GM12873 (cell line): ENCODE results near the gene CUL3.
A peak's percentile ranks its signal among the peaks of the same experiment; 100 is the strongest.

Experiments
- CTCF ChIP-seq: IDR thresholded peaks from 2 replicates; pipeline ENCODE4 v1.5.1; 2012; ENCODE audit warnings: low read depth, mild to moderate bottlenecking, moderate library complexity, low read length, control low read depth; ENCODE audit not compliant: insufficient read depth; ENCODE audit errors: missing control alignments

The CUL3 gene

GRCh38 chr2:224611938-224612337 lies 26.8 kb upstream of the CUL3 start:
- peak; percentile 41 for TF ChIP-seq CTCF

DNA sequence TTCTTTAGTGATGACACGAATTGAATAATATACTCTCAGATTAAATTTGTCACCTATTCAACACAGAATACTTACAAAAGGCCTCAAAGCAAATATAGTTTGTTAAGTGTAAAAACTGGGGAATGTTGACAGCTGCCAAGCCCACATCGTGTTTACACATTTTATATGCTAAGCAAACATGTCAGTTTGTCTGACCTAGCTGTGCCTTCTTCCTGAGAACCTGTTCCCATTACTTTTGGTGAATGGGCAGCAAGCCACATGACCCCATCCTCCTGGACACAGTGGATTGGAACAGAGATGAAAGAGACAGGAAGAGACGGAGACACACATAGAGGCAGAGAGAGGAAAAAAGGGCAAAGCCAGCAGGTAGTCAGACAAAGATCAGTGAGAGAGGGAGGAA lies 22.9 kb upstream of the CUL3 start:
- TF ChIP-seq CTCF, result no peak

DNA sequence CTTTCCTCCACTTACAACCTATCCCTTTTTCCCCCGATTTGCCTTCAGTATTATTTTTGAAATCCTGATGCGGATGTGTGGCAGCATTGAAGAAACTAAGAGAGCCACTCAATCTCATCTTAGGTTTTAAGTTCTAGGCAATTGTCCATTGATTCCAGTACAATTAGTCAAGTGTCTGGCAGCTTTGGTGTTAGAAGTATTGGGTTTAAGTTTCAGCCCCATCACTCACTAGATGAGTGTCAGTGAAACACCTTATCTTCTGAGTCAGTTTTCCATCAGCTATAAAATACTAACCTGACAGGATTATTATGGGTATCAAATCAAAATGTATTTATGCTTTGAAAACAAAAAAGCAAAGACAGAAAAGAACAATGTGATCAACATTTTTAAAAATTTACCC lies 16.8 kb upstream of the CUL3 start:
- TF ChIP-seq CTCF, result no peak

GRCh38 chr2:224598678-224599077 lies 13.5 kb upstream of the CUL3 start:
- no peak for TF ChIP-seq CTCF

DNA sequence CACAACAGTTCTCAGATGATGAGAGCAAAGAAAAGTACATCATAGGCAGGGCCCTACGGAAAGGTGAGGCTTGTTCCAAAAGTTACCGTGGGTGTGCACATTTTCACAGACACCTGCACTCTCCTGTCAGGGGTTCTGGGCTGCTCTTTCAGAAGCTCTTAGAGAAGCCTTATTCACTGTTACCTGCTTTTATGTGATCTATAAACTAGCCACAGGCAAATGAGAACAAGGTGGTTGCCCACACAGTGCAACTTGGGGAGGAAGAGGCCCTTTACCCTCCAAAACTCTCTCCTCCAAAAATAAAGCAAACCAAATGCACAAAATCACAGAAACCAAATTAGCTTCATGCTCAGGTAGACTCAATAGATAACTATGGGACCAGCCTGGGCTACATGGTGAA lies 11.1 kb upstream of the CUL3 start:
- no peak for TF ChIP-seq CTCF

DNA sequence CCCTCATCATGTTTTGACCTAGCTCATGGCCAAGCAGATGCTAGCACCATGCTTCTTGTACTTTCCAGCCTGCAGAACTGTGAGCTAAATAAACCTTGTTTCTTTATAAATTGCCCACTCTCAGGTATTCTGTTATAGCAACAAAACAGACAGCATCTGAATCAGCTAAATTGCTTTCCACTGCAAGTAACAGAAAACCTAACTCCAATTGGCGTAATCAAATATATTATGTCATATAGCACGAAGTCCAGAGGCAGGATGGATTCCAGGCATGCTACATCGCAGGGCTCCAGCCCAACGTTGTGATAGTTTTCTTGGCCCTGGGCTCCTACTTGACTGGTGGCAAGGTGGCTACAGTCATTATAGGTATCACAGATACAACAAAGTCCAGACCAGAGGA lies 10.4 kb upstream of the CUL3 start:
- TF ChIP-seq CTCF, result no peak

- no peak for TF ChIP-seq CTCF
These were observed 9.7 kb upstream of the CUL3 start for GRCh38 chr2:224594840-224595239.

DNA sequence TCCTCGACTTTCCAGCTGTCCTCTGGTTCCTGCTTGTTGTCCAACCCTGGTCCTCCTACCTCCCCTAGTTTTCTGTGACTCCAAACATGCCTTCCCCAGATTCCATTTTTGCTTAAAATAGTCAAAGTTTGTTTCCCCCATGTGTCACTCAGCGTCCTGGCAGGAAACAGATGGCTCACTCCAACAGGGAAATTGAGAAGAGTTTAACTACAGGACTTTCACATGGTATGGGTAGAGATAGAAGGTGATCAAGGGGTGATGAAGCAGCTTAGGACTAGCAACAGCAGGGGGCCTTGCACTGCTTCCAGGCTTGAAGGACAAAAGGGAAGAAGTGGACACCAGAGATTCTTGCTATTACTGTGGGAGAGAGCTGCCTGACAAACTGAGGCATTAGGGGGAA lies 6.1 kb upstream of the CUL3 start:
- TF ChIP-seq CTCF, result no peak
